Body of pancreas (tissue), 4 donors: ENCODE data around the gene CYP2A7.

Experiments used
- CTCF ChIP-seq, 7 experiments: fragments of 450-650 bp in 4 of 7; fragments of 200-600 bp in 3 of 7; sonication (generic) in 3 of 7; IDR thresholded peaks; one replicate each; pipeline ENCODE4 v1.5.1; 2016 to 2019; ENCODE audit warnings: antibody characterized with exemption in 7 of 7
- POLR2A ChIP-seq, 3 donors: fragments of 450-650 bp; IDR thresholded peaks; one replicate each; pipeline ENCODE4 v1.6.1; 2016; ENCODE audit warnings: antibody characterized with exemption in 3 of 3, mild to moderate bottlenecking in 2 of 3

- no peak for TF ChIP-seq CTCF (IDR thresholded peaks at IDR 0.05)
- TF ChIP-seq POLR2A (IDR thresholded peaks at IDR 0.05): no peak
Observed at GRCh38 chr19:40928850-40929249, 46.8 kb upstream of the CYP2A7 start.
